Ecto neural progenitor cell (in vitro differentiated cells): Measurements from ENCODE around the gene JMJD4.

ENCODE experiments used
- DNase-seq: peaks from one replicate; pipeline ENCODE4 v3.0.0-alpha.2; 2018; ENCODE audit warnings: low spot score

Gene JMJD4, protein sequence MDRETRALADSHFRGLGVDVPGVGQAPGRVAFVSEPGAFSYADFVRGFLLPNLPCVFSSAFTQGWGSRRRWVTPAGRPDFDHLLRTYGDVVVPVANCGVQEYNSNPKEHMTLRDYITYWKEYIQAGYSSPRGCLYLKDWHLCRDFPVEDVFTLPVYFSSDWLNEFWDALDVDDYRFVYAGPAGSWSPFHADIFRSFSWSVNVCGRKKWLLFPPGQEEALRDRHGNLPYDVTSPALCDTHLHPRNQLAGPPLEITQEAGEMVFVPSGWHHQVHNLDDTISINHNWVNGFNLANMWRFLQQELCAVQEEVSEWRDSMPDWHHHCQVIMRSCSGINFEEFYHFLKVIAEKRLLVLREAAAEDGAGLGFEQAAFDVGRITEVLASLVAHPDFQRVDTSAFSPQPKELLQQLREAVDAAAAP

DNA sequence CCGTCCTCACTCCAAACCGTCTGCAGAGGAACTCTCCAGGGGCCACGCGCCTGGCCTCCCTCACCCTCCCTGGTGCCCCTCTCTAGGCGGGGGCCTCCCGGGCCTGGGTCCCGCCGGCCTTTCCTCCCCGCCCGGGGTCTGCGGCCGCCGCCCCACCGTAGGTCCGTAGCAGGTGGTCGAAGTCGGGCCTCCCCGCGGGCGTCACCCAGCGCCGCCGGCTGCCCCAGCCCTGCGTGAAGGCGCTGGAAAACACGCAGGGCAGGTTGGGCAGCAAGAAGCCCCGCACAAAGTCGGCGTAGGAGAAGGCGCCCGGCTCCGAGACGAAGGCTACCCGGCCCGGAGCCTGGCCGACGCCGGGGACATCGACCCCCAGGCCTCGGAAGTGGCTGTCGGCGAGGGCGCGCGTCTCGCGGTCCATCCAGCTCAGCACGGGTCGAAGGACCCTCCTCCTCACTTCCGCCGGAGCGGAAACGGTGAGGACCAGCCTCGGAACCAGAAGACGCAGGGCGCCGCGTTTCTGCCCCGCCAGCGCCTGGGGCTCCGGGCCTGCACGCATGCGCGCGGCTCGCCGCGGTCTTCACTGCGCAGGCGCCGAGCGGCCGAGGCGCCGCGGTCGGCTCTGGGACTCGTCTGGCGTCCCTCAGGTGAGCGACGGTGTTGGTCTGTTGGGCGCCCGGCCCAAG, at the start of gene JMJD4, which contains the start of gene SNAP47:
JMJD4 (minus strand) TSS at position 447 of the 683 bp plus-strand sequence; CDS start at position 418, 29 bp downstream.
SNAP47 (plus strand) TSS at position 580 of the 683 bp plus-strand sequence. CDS start 12,302 bp downstream, outside the sequence.
- peak; percentile 95 for DNase-seq

DNA sequence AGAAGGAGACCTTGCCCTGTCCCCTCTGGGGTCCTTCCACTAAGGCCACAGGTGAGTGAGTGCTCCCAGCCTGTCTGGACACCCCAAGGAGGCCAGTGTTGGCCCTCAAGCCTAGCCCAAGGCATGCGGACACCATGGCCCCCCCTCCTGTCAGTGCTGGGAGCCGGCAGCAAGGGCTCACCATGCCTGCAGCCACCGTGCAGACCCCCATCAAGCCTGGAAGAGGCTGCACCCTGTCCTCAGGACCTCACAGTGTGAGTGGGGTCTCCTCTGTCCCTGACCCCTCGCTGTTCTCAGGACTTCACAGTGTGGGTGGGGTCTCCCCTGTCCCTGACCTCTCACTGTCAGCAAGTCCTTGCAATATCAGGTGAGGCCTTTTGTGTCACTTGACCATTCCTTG, 47.1 kb upstream of the JMJD4 start:
- peak; percentile 25 for DNase-seq

DNA sequence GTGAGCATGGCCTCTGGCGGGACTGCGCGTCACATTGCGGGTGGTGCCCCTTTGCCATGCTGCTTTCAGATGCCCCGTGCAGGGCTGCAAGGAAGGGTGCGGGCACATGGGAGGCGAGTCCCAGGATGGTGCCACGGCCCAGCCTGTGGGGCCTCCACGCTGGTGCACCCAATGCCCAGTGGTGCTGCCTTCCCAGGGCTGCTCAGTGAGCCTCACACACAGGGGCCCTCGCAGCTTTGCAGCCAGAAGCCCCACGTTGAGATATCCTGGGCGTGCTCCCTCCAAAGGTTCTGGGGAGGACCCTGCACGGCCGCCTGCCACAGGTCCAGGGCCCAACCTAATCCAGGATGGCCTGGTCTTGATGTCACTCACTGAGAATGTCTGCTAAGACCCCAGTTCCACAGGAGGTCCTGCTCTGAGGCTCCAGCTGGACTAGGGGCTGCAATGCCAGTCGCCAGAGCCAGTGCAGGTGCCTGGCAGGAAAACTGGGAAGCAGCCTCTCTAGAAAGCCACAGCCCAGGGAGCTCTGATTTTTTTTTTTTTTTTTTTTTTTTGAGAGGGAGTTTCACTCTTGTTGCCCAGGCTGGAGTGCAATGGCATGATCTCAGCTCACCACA, 46.3 kb upstream of the JMJD4 start:
- peak; percentile 29 for DNase-seq

DNA sequence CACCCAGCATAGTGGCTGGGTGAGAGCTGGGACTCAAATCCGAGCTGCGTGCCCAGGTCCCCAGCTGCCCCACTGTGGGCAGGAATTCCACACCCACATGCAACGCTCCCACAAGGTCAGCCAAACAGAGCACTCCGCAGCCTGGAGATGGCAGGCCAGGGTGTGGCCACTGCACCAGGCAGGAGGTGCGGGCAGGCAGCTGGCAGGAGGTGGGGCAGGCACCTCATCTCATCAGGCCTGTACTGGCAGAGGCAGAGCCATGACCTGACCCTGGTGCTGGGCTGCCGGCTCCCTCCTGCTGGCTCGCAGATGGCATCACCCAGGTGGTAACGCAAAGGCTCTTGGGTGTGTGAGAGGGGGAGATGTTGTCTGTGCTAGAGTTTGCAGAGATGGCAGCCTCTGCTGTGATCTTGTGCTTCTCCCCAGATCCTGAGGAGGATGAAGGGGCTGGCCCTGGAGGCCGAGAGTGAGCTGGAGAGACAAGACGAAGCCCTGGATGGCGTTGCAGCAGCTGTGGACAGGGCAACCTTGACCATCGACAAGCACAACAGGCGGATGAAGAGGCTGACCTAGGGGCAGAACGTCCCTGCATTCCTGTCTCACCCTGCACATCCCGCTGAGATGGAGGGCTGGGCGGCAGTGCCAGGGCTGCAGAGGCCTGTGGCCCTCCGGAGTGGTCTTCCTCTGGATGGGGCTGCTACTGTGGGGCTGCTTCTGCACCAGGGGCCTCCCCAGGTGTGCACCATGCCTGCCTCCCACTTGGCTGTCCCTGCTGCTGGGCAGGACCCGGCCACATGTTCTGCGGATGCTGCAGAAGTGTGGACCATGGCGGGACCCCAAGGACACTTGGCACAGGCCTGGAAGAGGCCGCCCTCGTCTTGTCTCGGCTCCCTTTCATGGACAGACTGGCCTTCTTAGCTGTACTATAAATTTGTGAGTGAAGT, 45.3 kb upstream of the JMJD4 start:
- peak; percentile 24 for DNase-seq

DNA sequence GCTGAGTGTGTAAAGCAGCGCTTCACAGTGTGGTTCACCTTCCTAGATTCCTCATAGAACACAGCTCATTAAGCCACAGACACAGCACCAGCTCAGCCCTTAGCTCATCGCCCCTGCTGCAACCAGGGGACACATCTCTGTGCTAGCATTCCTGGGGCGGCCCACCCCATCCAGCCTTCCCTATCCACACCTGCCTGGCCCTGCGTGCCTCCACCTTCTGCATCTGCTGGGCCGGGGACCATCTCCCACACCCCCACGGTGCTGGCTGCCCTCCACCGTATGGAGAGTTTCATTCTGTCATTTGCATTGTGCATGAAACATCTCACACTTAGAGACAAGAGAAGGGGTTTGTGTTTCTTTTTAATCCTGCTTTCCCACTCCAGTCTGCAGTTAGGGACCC, 44.6 kb upstream of the JMJD4 start:
- no peak for DNase-seq

DNA sequence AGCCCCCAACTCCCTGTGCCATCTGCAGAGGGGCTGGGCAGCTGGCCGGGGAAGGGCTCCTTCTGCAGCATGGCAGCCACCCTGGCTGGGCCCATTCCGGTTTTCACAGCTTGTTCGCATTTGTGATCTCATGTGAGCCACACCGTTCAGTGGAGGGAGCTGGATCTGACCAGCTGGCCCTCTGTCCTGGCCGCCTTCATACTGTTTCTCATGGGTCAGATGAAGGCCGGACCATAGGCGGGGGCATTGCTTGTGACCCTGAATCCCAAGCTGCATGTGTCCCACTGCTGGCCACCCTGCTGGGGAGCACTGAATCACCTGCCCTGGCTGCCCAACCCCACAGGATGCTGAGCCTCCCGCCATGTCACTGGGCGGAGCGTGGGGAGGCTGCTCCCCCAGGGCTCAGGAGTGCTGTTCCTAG, 43.9 kb upstream of the JMJD4 start:
- DNase-seq, result no peak

DNA sequence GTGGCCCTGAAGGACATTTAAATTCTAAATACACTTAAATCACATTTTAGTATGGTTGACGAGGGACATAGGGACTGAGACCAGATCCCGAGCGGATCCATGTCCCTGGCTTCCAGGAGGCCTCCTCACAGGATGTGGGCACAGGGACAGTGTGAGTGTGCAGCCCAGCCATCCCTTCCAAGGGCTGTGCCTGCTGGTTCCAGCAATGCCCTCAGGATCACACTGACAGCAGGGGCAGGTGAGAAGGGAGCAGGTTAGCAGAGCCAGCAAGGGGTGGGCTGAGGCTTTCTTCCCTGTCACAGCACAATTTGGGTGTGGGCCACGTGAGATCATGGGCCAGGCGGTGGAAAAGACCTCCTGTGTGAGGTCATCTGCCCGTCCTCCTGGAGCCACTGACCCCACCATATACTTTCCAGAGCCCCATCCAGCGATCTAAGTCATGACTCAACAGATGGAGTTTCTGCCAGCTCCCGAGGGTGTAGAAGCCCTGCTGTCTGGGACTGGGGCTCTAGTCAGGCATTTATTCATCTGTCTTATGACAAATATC, 43.4 kb upstream of the JMJD4 start:
- no peak for DNase-seq

DNA sequence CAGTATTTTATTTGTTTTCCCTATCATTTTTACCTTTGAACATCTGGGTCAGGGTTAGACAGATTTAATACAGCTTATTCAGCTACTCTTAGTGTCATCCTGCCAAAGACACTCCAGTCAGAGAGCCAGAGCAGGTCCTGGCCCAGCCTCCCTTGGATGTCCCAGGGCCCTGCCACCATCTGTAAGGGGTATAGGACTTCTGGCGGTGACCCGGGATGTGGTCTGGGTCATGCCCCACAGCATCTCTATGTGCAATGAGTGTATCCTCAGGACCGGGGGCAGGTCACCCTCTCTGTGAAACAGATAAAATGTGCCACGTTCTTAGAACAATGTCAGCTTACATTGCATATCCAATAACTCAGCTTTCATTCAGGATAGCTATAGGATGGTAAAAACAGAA, 42.5 kb upstream of the JMJD4 start:
- no peak for DNase-seq

DNA sequence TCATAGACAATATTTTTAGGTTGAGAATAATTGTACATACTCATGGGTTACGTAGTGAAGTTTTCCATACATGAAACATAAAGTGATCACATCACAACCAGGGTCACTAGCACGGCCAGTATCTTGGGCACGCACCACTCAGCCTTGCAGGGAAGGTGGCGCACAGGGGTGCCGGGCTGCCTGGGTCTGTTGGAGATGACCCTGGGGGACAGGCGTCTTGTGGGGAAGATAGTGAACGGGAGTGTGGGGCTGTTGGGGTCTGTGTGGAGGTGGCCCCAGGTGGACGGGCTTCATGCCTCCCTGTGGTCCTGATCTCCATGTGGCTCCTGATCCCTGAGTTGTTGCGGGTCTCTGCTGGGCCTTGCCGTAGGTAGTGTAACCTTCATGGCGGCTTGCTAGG, 42.1 kb upstream of the JMJD4 start:
- DNase-seq, result no peak

DNA sequence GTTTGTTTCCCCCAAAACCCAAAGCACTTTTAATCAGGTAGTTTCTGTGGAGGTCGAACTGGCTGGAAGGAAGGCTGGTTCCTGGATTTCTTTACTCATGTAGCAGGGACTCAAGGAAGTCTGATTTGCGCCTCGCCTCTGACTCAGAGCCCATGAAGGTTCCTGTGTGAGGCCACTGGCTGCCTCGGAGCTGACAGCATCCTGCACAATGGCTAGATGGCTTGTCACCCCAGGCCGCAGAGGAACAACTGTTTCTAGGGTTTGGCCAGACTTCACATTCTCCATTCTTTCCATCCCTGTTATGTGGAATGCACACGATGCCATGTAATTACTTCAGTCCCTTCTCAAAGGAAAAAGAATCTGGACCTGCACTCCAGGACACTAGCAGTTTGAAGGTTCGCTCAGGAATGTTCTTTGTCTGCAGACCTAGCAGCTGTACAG, 41.2 kb upstream of the JMJD4 start:
- DNase-seq, result no peak

DNA sequence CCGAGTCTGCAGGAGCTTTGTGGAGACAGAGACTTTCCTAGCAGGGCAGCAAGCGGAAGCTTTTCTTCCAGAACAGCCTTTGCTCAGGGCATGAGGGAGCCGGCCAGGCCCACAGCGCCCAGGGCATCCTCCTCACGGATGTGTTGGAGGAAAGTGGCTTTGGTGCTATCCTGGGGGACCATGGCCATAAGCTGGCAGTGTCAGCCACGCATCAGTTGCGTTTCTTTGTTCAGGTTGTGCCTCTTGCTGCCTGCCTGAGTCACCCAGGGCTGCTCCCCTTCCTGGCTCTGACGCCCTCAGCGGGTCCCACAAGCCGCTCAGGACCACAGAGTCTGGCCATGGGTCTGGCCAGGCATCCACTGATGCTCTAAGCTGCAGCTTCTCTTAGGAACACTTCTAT, 40.7 kb upstream of the JMJD4 start:
- DNase-seq, result no peak

DNA sequence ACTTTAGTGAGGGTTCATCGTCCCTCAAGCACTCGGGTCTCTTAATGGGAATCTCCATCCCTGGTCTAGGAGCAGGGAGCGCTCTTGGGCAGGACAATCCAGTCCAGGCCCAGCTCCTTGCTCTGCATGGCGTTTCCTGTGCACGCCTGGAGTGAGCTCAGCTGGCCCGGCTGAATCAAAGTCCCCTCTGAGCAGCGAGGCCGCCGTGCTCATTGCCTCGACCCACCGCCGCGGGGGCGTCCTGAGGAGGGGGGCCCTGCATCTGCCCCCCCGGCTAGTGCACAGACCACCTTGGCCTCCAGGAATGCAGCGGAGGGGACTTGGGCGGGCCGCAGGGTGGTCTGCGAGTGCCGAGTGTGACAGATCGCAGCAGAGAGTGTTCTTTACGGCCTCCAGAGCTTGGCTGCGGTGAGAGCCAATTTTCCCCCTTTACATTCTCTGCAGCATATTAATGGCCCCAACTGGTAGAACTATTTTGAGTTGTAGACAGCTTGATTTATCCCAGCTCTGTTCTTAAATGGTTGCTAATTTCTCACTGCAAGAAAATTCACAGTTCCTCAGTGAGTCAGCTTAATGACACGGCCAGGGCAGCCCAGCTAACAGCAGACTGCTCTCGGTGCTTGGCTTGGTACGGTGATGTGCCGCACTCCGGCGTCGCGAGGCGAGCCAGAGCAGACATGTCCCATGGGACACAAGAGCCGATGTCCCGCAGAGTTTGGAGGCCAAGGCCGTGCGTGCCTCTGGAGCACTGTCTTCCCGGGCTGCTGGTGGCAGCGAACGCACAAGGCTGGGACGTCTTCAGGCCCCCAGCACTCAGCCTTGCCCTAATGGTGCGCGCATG, 39.9 kb upstream of the JMJD4 start:
- no peak for DNase-seq

DNA sequence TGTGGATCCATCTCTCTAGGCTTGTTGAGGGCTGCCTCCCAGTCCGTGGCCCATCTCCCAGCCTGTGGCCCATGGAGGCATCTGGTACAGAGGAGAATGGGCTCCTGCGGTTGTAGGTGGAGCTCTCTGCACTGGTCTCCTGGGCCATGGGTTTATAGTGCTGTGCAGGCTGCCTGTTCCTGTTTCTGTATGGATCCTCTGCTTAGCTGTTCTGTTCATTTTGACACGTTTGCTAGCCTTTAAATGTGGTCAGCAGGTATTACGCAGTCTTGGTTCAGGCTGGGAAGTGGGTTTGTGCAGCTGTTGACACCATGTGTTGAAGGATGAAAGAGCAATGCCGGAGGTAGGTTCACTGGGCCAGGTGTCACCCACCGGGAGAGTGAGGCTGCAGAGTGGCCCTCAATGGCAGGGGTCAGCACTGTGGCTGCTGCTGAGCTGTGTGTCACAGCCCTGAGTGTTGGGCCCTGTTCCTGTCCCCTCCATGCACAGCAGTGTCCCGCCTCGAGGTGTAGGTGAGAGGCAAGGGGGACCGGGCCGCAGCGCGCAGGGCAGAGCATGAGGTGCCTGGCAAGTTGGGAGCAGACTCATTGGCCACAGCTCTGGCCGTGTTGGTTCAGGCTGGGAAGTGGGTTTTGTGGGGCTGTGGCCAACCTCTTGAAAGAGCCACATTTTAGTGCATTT, 39.1 kb upstream of the JMJD4 start:
- DNase-seq, result no peak

DNA sequence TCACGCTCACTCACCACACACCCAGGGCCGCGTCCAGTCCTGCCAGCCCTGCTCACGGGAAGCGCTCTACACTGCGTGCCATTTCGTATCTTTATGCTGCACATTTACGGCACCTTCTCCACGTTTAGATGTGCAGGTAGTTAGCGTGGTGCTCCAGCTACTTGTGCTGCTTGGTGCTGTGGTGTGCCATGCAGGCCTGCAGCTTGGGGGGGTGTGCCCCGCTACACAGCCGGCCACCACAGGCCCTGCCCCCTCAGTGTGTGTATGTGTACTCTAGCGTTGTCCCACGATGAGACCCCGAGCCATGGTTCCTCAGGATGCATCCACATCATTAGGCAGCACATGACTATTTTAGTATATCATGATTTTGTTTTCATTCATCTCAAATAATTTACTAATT, 38.5 kb upstream of the JMJD4 start:
- no peak for DNase-seq

DNA sequence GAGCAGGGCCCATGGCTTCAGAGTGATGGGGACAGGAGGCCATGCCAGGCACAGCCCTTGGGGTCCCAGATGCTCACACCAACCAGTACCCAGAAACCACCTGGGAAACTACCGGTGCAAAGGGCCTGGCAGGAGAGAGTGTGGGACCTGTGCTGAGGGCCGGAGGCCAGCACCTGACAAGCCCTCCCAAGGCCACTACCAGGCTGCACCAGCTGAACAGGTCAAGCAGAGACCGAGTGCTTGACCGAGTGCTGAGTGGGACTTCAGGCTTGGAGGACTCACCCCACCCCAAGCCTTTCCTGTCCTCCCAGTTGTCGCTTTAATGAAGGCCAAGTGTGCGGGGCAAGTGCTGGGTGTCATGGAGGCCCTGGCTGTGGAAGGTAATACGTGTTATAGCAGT, 36.7 kb upstream of the JMJD4 start:
- no peak for DNase-seq

DNA sequence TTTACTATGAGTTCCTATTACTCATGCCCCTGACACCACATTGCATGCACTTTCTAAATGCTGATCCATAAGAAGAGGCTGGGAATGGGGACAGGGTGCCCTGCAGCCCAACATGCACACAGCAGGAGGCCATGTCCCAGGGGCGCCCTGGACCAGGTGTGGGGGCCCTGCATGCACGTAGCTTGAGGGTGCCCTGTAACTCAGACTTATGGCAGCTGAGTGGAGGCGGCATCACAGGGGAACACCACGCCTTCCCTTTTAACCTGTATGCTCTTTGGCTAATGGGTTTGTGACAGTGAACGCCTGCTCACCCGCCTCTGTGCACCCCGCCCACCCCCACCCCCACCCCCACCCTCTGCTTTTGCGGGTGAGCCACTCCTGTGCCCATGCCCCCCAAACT, 36.2 kb upstream of the JMJD4 start:
- DNase-seq, result no peak

DNA sequence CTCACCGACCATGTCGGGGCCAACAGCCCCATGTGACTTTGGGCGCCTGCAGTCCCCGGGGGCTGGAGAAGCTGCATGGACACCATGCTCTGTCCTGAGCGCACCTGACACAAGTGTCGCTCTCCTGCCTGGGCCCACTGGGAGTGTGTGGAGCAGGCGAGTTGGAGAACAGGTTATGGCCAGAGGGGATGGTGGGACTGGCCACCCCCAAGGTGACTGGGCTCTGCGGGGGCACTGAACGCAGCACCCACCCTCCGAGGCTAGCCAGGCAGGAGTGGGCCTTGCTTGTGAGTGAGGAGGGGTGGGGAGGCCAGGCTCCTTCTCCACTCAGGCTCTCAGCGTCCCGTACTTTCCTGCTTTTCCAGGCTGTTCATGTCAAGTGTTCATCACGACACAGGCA, 35.7 kb upstream of the JMJD4 start:
- no peak for DNase-seq

DNA sequence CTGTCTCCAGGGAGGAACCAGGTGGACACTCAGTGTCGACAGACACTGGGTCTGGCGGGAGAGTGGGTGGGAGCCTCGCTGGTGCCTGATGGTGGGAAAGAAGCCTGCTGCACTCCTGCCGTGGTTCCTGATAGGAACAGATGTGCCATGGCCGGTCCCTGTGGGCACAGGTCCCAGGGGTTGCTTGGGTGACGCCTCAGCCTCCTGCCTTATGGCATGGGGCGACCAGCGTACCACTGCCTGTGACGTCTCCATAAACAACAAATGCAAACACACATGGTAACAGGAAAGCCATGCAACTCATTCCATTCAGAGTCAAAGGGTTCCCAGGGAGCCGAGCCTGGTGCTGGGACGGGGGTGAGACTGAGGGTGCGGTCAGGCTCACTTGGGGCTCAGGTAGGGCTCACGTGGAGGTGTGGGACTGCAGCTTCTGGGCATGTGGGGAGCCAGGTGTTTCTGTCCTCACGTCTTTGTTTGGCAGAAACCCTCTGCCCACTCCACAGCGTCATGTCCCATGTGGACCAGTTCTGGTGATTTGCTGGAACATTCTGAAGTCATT, 34.9 kb upstream of the JMJD4 start:
- DNase-seq, result no peak

DNA sequence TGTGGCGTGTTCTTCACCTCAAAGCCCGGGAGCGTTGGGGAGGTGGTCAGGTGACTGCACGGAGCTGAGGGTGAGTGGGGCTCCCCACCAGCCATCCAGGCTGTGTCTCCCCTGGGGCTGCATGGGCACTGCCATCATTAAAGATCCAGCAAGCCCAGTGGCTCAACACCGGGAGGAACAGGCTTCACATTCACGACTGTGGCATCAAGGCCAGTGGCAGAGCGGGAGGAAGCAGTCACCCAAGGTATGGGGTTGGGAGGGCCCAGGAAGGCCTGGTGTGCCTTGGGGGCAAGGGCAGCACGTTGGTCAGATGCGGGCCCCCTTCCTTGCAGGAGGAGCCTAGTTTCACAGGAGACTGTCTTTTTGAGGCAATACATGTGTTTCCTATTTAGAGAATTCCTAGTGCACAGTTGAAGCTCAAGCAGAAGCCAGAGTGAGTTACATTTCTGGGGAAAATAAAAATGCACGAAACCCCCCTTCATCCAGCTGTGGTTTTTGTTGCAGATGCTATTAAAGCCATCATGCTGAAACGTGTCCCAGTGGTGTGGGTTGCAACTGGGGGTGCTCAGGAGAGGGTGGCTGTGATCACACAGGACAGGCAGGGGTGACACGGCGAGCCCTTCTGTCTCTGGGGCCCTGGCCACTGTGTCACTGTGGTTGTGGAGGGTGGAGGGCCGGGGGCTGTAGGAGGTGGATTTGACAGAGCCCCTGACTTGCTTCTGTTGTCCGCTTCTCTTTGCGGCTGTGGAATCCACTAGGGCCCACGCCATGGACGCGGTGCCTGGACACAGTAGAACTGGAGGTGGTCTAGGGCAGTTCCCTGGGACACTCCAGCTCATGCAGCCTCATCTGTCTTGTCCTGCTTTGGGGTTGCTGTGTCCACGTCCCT, 34.2 kb upstream of the JMJD4 start:
- DNase-seq, result no peak
